Right lobe of liver (tissue), 4 donors: ENCODE results near the gene GIPC2.

Experiments
- POLR2A ChIP-seq: fragments of 450-650 bp; IDR thresholded peaks from one replicate; pipeline ENCODE4 v1.6.1; 2017; ENCODE audit warnings: antibody characterized with exemption, mild to moderate bottlenecking
- TF ChIP-seq, protein P1 (sequence below), 4 donors: fragments of 200-600 bp in 3 of 4; fragments of 450-650 bp in 1 of 4; IDR thresholded peaks; one replicate each; pipeline versions ENCODE4 v1.5.1 to v1.8.0; 2016 to 2022; ENCODE audit warnings: antibody characterized with exemption in 4 of 4, mild to moderate bottlenecking in 2 of 4
- donor health status: DM: no; HTN: no; CAD: no.
- donor health status: DM: no; HTN: no; CAD: no.
- donor health status: DM: no; HTN: yes; CAD: no.

GRCh38 chr1:78096017-78096416 is 50.3 kb downstream of the GIPC2 start:
- TF ChIP-seq, protein P1, sequence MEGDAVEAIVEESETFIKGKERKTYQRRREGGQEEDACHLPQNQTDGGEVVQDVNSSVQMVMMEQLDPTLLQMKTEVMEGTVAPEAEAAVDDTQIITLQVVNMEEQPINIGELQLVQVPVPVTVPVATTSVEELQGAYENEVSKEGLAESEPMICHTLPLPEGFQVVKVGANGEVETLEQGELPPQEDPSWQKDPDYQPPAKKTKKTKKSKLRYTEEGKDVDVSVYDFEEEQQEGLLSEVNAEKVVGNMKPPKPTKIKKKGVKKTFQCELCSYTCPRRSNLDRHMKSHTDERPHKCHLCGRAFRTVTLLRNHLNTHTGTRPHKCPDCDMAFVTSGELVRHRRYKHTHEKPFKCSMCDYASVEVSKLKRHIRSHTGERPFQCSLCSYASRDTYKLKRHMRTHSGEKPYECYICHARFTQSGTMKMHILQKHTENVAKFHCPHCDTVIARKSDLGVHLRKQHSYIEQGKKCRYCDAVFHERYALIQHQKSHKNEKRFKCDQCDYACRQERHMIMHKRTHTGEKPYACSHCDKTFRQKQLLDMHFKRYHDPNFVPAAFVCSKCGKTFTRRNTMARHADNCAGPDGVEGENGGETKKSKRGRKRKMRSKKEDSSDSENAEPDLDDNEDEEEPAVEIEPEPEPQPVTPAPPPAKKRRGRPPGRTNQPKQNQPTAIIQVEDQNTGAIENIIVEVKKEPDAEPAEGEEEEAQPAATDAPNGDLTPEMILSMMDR (IDR thresholded peaks at IDR 0.05) = no peak
- TF ChIP-seq POLR2A = no peak
